ENCODE results near the gene FDX1.

FDX1 gene

GRCh38 chr11:110431051-110431672, 1.4 kb downstream of the FDX1 start:
- no peak for DNase-seq (ENCODE audit: low spot score)

GRCh38 chr11:110431674-110432073, 1.9 kb downstream of the FDX1 start:
- no peak for DNase-seq (ENCODE audit: low spot score)

- no peak for DNase-seq (ENCODE audit: low spot score)
Observed at GRCh38 chr11:110432713-110433392, 3.1 kb downstream of the FDX1 start.

- DNase-seq (ENCODE audit: low spot score): no peak
Observed at GRCh38 chr11:110433393-110434333, 3.9 kb downstream of the FDX1 start.

GRCh38 chr11:110434952-110435779, 5.4 kb downstream of the FDX1 start:
- DNase-seq (ENCODE audit: low spot score): no peak

- DNase-seq (ENCODE audit: low spot score): no peak
Observed at GRCh38 chr11:110435780-110436717, 6.3 kb downstream of the FDX1 start.

- DNase-seq (ENCODE audit: low spot score): no peak
Observed at GRCh38 chr11:110438017-110438416, 8.3 kb downstream of the FDX1 start.

GRCh38 chr11:110445437-110445836, 15.7 kb downstream of the FDX1 start:
- no peak for DNase-seq (ENCODE audit: low spot score)

GRCh38 chr11:110446061-110446460, 16.3 kb downstream of the FDX1 start:
- DNase-seq (ENCODE audit: low spot score): no peak

- DNase-seq (ENCODE audit: low spot score): no peak
Observed at GRCh38 chr11:110446594-110446993, 16.8 kb downstream of the FDX1 start.

- no peak for DNase-seq (ENCODE audit: low spot score)
Observed at GRCh38 chr11:110447343-110447742, 17.6 kb downstream of the FDX1 start.

GRCh38 chr11:110447897-110448745, 18.4 kb downstream of the FDX1 start:
- DNase-seq (ENCODE audit: low spot score): no peak

- no peak for DNase-seq (ENCODE audit: low spot score)
Observed at GRCh38 chr11:110450246-110450645, 20.5 kb downstream of the FDX1 start.

GRCh38 chr11:110452720-110453119, 23.0 kb downstream of the FDX1 start:
- DNase-seq (ENCODE audit: low spot score): peak; percentile 48

- DNase-seq (ENCODE audit: low spot score): peak; percentile 81
Observed at GRCh38 chr11:110453684-110454354, 24.1 kb downstream of the FDX1 start.

GRCh38 chr11:110454609-110455008, 24.9 kb downstream of the FDX1 start:
- DNase-seq (ENCODE audit: low spot score): peak; percentile 82

- peak; percentile 89 for DNase-seq (ENCODE audit: low spot score)
Observed at GRCh38 chr11:110455718-110456117, 26.0 kb downstream of the FDX1 start.

- DNase-seq (ENCODE audit: low spot score): peak; percentile 37
Observed at GRCh38 chr11:110463153-110463552, 33.4 kb downstream of the FDX1 start.

- no peak for DNase-seq (ENCODE audit: low spot score)
Observed at GRCh38 chr11:110465231-110465630, 35.5 kb downstream of the FDX1 start.

Measured in activated CD4-positive, alpha-beta T cell treated with anti-CD3 and anti-CD28 coated beads, Interleukin-2, Interleukin-4, amounts not matched to agents 100 ng/mL and 50 ng/mL, durations not matched to agents 16 hours and 8 hours (primary cell).